ENCODE results near the gene H2AZ2. TPM values are rescaled to one million over a fixed set of nuclear protein-coding genes. Genes with fewer than 3 reads are reported as not detected.
"Not testable (repeated sequence)": the region's sequence is repeated elsewhere in the genome, so short reads cannot be mapped to it uniquely, and the experiment has no call there.

H2AZ2 gene
- polyA plus RNA-seq, 2 donors, result 70.0 to 93.6 TPM

DNA sequence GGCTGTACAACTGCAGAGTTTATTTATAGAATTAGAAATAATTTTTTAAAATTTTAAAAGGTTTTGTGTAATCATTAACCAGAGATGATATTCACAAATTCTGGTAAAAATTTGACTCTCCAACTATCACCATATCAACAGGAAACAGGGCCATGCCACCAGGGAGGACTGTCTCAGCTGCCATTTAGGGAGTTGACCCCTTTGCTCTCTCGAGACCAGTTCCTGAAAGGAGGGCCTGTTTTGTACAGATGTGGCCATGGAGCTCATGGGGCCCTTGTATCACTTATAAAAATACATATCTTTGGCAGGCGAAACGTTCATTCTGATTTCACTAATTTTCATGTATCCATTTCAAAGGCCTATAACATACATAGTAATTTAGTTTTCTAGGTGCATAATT, 20.3 kb downstream of the H2AZ2 start:
- Histone ChIP-seq H3K36me3 (ENCODE audit: control insufficient read depth in 2 of 2, insufficient read depth in 2 of 2, low read length in 1 of 2) (peaks cover 0 to 7% of the 10 kb centered on the region in 2 donors), H3K9me3 (ENCODE audit: control insufficient read depth in 2 of 2, insufficient read depth in 1 of 2, low read depth in 1 of 2, low read length in 1 of 2) (no peaks in the 10 kb centered on the region), H3K4me1 (ENCODE audit: control insufficient read depth in 2 of 2, insufficient read depth in 2 of 2, low read length in 1 of 2) (no peaks in the 10 kb centered on the region), H3K4me3 (ENCODE audit: low read depth in 1 of 2, low read length in 2 of 2) (no peak overlapping the region), H3K27me3 (ENCODE audit: control insufficient read depth in 1 of 2, insufficient read depth in 2 of 2, low read length in 2 of 2) (no peaks in the 10 kb centered on the region), H3K27ac (ENCODE audit: low read depth in 2 of 2, low read length in 1 of 2) (no peak overlapping the region)
- WGBS, 2 donors, result 78 to 81% methylated on average over 3 of the region's 3 CpGs

DNA sequence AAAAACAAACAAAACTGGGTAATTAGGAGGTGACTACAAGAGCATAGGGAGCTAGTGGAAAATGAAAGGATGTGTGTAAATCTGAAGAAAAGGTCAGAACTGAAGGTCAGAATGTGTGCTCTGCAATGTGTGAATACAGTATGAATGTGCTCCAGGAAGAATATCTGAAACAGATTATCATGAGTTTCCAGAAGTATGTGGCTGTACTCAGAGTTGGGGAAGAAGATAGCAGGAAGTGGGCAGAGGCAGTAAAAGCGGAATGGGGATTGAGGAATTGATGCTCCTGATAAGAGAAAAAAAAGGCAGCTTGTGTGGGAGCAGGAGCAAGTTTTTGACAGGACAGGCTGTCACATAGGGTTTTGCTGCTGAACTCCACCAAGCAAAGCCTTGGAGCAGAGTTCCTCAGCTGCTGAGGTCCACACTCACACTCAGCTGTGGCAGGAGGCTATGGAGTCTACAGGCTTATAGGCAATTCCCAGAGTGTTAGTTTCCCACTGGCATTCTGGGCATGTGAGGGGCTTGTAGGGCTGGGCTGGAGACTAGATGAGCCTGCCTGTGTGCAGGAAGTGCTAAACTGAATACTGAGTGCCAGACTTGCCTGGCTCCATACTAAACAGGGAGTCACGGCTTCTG, 22.9 kb downstream of the H2AZ2 start:
- 81 to 83% methylated on average over 2 of the region's 2 CpGs for WGBS, 2 donors
- Histone ChIP-seq H3K4me3 (ENCODE audit: low read depth in 1 of 2, low read length in 2 of 2) (no peak overlapping the region), H3K27me3 (ENCODE audit: control insufficient read depth in 1 of 2, insufficient read depth in 2 of 2, low read length in 2 of 2) (no peaks in the 10 kb centered on the region), H3K27ac (ENCODE audit: low read depth in 2 of 2, low read length in 1 of 2) (no peak overlapping the region), H3K4me1 (ENCODE audit: control insufficient read depth in 2 of 2, insufficient read depth in 2 of 2, low read length in 1 of 2) (no peaks in the 10 kb centered on the region), H3K36me3 (ENCODE audit: control insufficient read depth in 2 of 2, insufficient read depth in 2 of 2, low read length in 1 of 2) (peaks cover 0 to 2% of the 10 kb centered on the region in 2 donors), H3K9me3 (ENCODE audit: control insufficient read depth in 2 of 2, insufficient read depth in 1 of 2, low read depth in 1 of 2, low read length in 1 of 2) (no peaks in the 10 kb centered on the region)

GRCh38 chr7:44823255-44823781, 24.6 kb downstream of the H2AZ2 start:
- no peak overlapping the region for H3K4me3 ChIP-seq (ENCODE audit: low read depth in 1 of 2, low read length in 2 of 2)
- no peaks in the 10 kb centered on the region for H3K27me3 ChIP-seq (ENCODE audit: control insufficient read depth in 1 of 2, insufficient read depth in 2 of 2, low read length in 2 of 2)
- no peaks in the 10 kb centered on the region for H3K36me3 ChIP-seq (ENCODE audit: control insufficient read depth in 2 of 2, insufficient read depth in 2 of 2, low read length in 1 of 2)
- H3K9me3 ChIP-seq (ENCODE audit: control insufficient read depth in 2 of 2, insufficient read depth in 1 of 2, low read depth in 1 of 2, low read length in 1 of 2), result no peaks in the 10 kb centered on the region
- 74 to 77% methylated on average over 5 of the region's 5 CpGs for WGBS, 2 donors
- no peak overlapping the region for H3K27ac ChIP-seq (ENCODE audit: low read depth in 2 of 2, low read length in 1 of 2)
- H3K4me1 ChIP-seq (ENCODE audit: control insufficient read depth in 2 of 2, insufficient read depth in 2 of 2, low read length in 1 of 2), result no peaks in the 10 kb centered on the region

GRCh38 chr7:44819292-44819691, 28.6 kb downstream of the H2AZ2 start:
- H3K27me3 ChIP-seq (ENCODE audit: control insufficient read depth in 1 of 2, insufficient read depth in 2 of 2, low read length in 2 of 2), result no peaks in the 10 kb centered on the region
- no peak overlapping the region for H3K4me3 ChIP-seq (ENCODE audit: low read depth in 1 of 2, low read length in 2 of 2)
- H3K4me1 ChIP-seq (ENCODE audit: control insufficient read depth in 2 of 2, insufficient read depth in 2 of 2, low read length in 1 of 2), result no peaks in the 10 kb centered on the region
- no peak overlapping the region for H3K27ac ChIP-seq (ENCODE audit: low read depth in 2 of 2, low read length in 1 of 2)
- no peaks in the 10 kb centered on the region for H3K36me3 ChIP-seq (ENCODE audit: control insufficient read depth in 2 of 2, insufficient read depth in 2 of 2, low read length in 1 of 2)
- no peaks in the 10 kb centered on the region for H3K9me3 ChIP-seq (ENCODE audit: control insufficient read depth in 2 of 2, insufficient read depth in 1 of 2, low read depth in 1 of 2, low read length in 1 of 2)
- 63 to 80% methylated on average over 2 of the region's 2 CpGs for WGBS, 2 donors

DNA sequence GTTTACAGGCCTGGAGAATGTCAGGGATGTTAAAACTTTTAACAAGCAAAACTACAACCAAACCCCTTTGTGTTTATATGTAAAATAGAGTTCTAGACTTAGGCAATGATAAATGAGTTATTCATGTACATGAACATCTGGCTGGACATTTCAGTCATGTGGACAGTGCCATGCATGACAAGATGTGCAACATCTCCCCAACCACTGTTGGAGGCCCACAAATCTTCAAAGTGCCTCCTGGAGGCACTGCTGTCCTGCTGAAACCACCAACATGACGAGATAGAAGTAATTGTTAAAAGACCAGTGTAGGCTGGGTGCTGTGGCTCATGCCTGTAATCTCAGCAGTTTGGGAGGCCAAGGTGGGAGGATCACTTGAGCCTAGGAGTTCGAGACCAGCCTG, 33.0 kb downstream of the H2AZ2 start:
- H3K4me3 ChIP-seq (ENCODE audit: low read depth in 1 of 2, low read length in 2 of 2), result no peak overlapping the region
- no peak overlapping the region for H3K27ac ChIP-seq (ENCODE audit: low read depth in 2 of 2, low read length in 1 of 2)
- H3K9me3 ChIP-seq (ENCODE audit: control insufficient read depth in 2 of 2, insufficient read depth in 1 of 2, low read depth in 1 of 2, low read length in 1 of 2), result no peaks in the 10 kb centered on the region
- 89 to 93% methylated on average over 2 of the region's 2 CpGs for WGBS, 2 donors
- H3K36me3 ChIP-seq (ENCODE audit: control insufficient read depth in 2 of 2, insufficient read depth in 2 of 2, low read length in 1 of 2), result no peaks in the 10 kb centered on the region
- no peaks in the 10 kb centered on the region for H3K27me3 ChIP-seq (ENCODE audit: control insufficient read depth in 1 of 2, insufficient read depth in 2 of 2, low read length in 2 of 2)
- H3K4me1 ChIP-seq (ENCODE audit: control insufficient read depth in 2 of 2, insufficient read depth in 2 of 2, low read length in 1 of 2), result no peaks in the 10 kb centered on the region

- no peaks in the 10 kb centered on the region for H3K4me1 ChIP-seq (ENCODE audit: control insufficient read depth in 2 of 2, insufficient read depth in 2 of 2, low read length in 1 of 2)
- no peaks in the 10 kb centered on the region for H3K9me3 ChIP-seq (ENCODE audit: control insufficient read depth in 2 of 2, insufficient read depth in 1 of 2, low read depth in 1 of 2, low read length in 1 of 2)
- 93 to 94% methylated on average over 6 of the region's 6 CpGs for WGBS, 2 donors
- H3K27me3 ChIP-seq (ENCODE audit: control insufficient read depth in 1 of 2, insufficient read depth in 2 of 2, low read length in 2 of 2), result no peaks in the 10 kb centered on the region
- H3K36me3 ChIP-seq (ENCODE audit: control insufficient read depth in 2 of 2, insufficient read depth in 2 of 2, low read length in 1 of 2), result no peaks in the 10 kb centered on the region
- no peak overlapping the region for H3K27ac ChIP-seq (ENCODE audit: low read depth in 2 of 2, low read length in 1 of 2)
- no peak overlapping the region for H3K4me3 ChIP-seq (ENCODE audit: low read depth in 1 of 2, low read length in 2 of 2)
Observed at GRCh38 chr7:44811571-44811970, 36.3 kb downstream of the H2AZ2 start.

DNA sequence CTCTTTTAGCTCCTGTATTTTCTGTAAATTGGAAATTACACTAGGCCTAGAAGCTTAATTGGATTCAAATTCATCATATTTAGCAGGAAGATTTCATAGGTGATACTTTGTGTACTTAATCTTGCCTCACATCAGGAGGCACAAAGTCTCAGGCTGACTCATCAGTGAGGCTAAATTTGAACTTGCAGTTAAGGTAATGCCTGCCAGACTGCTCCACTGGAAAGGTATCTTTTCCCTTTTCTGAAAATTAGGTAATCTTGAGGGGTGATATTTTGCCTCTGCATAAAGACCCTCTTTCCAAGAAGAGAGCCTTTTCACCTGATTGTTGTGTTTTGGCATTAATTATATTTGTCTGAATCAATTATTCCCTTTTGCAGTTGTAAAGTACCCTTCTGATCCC, 36.8 kb downstream of the H2AZ2 start:
- H3K9me3 ChIP-seq (ENCODE audit: control insufficient read depth in 2 of 2, insufficient read depth in 1 of 2, low read depth in 1 of 2, low read length in 1 of 2), result no peaks in the 10 kb centered on the region
- H3K4me1 ChIP-seq (ENCODE audit: control insufficient read depth in 2 of 2, insufficient read depth in 2 of 2, low read length in 1 of 2), result no peaks in the 10 kb centered on the region
- H3K36me3 ChIP-seq (ENCODE audit: control insufficient read depth in 2 of 2, insufficient read depth in 2 of 2, low read length in 1 of 2), result no peaks in the 10 kb centered on the region
- H3K27me3 ChIP-seq (ENCODE audit: control insufficient read depth in 1 of 2, insufficient read depth in 2 of 2, low read length in 2 of 2), result no peaks in the 10 kb centered on the region
- H3K4me3 ChIP-seq (ENCODE audit: low read depth in 1 of 2, low read length in 2 of 2), result no peak overlapping the region
- no peak overlapping the region for H3K27ac ChIP-seq (ENCODE audit: low read depth in 2 of 2, low read length in 1 of 2)

DNA sequence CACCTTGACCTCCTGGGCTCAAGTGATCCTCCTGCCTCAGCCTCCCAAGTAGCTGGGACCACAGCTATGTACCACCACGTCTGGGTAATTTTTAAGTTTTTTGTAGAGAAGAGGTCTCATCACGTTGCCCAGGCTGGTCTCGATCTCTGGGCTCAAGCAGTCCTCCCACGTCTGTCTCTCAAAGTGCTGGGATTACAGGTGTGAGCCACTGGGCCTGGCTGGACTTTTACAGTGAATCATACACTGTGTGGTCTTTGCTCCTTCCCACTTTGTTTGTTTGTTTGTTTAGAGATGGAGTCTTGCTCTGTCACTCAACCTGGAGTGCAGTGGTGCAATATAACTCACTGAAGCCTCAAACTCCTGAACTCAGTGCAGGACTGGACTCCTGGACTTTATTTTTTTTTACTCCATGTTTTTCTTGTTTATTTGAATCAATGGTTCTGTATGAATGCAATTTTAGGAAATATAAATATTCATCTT, 38.9 kb downstream of the H2AZ2 start:
- H3K27me3 ChIP-seq (ENCODE audit: control insufficient read depth in 1 of 2, insufficient read depth in 2 of 2, low read length in 2 of 2), result no peaks in the 10 kb centered on the region
- no peaks in the 10 kb centered on the region for H3K4me1 ChIP-seq (ENCODE audit: control insufficient read depth in 2 of 2, insufficient read depth in 2 of 2, low read length in 1 of 2)
- peaks cover 0 to 4% of the 10 kb centered on the region in 2 donors for H3K36me3 ChIP-seq (ENCODE audit: control insufficient read depth in 2 of 2, insufficient read depth in 2 of 2, low read length in 1 of 2)
- H3K9me3 ChIP-seq (ENCODE audit: control insufficient read depth in 2 of 2, insufficient read depth in 1 of 2, low read depth in 1 of 2, low read length in 1 of 2), result no peaks in the 10 kb centered on the region
- no peak overlapping the region for H3K4me3 ChIP-seq (ENCODE audit: low read depth in 1 of 2, low read length in 2 of 2)
- no peak overlapping the region for H3K27ac ChIP-seq (ENCODE audit: low read depth in 2 of 2, low read length in 1 of 2)
- 75 to 85% methylated on average over 4 of the region's 4 CpGs for WGBS, 2 donors

DNA sequence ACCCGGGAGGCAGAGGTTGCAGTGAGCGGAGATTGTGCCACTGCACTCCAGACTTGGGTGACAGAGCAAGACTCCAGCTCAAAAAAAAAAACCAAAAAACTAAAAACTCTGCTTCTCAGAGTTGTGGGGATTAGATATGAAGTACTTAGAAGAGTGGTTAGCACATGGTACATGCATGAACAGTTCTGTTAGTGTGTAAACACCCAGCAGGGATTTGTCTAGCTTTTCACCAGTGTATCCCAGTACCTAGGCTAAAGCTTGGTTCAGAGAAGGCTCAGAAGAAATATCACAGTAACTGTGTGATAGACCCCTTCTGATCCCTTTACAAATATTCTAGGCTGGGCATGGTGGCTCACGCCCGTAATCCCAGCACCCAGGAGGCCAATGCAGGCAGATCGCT, 41.9 kb downstream of the H2AZ2 start:
- WGBS, 2 donors, result 89 to 93% methylated on average over 5 of the region's 5 CpGs
- Histone ChIP-seq H3K36me3 (ENCODE audit: control insufficient read depth in 2 of 2, insufficient read depth in 2 of 2, low read length in 1 of 2) (peaks cover 8 to 18% of the 10 kb centered on the region in 2 donors), H3K9me3 (ENCODE audit: control insufficient read depth in 2 of 2, insufficient read depth in 1 of 2, low read depth in 1 of 2, low read length in 1 of 2) (no peaks in the 10 kb centered on the region)

GRCh38 chr7:44803828-44804519, 43.9 kb downstream of the H2AZ2 start:
- not testable (repeated sequence) for H3K9me3 ChIP-seq (ENCODE audit: control insufficient read depth in 2 of 2, insufficient read depth in 1 of 2, low read depth in 1 of 2, low read length in 1 of 2); H3K4me3 ChIP-seq (ENCODE audit: low read depth in 1 of 2, low read length in 2 of 2); H3K4me1 ChIP-seq (ENCODE audit: control insufficient read depth in 2 of 2, insufficient read depth in 2 of 2, low read length in 1 of 2); H3K27me3 ChIP-seq (ENCODE audit: control insufficient read depth in 1 of 2, insufficient read depth in 2 of 2, low read length in 2 of 2); H3K27ac ChIP-seq (ENCODE audit: low read depth in 2 of 2, low read length in 1 of 2)
- H3K36me3 ChIP-seq (ENCODE audit: control insufficient read depth in 2 of 2, insufficient read depth in 2 of 2, low read length in 1 of 2), result peaks cover 10 to 30% of the 10 kb centered on the region in 2 donors
- WGBS, 2 donors, result 93 to 96% methylated on average over 10 of the region's 10 CpGs

More for the DNA sequence above, 41.9 kb downstream of the H2AZ2 start:
- Histone ChIP-seq H3K4me3 (ENCODE audit: low read depth in 1 of 2, low read length in 2 of 2) (no peak overlapping the region), H3K27me3 (ENCODE audit: control insufficient read depth in 1 of 2, insufficient read depth in 2 of 2, low read length in 2 of 2) (no peaks in the 10 kb centered on the region), H3K4me1 (ENCODE audit: control insufficient read depth in 2 of 2, insufficient read depth in 2 of 2, low read length in 1 of 2) (no peaks in the 10 kb centered on the region), H3K27ac (ENCODE audit: low read depth in 2 of 2, low read length in 1 of 2) (no peak overlapping the region)

Data from esophagus (tissue), 2 donors.